Astrocyte (in vitro differentiated cells and primary cell): ENCODE measurements around the gene CDH20. TPM values are rescaled to one million over a fixed set of nuclear protein-coding genes. Genes with fewer than 3 reads are reported as not detected.

Experiments
- DNase-seq: peaks from one replicate; pipeline ENCODE4 v3.0.0-alpha.2; 2010; ENCODE audit warnings: low read depth
- FAIRE-seq: peaks from 2 replicates; lab custom pipeline; 2011; peaks lifted over from hg19 to GRCh38; lab: Jason Lieb, UNC
- H2AFZ ChIP-seq: 2 replicates; pipeline ENCODE4 v1.6.0; 2012; ENCODE audit warnings: low read depth, low read length, inconsistent platforms
- H3K27ac ChIP-seq: 2 replicates; pipeline ENCODE4 v1.5.1; 2011; ENCODE audit warnings: low read depth, low read length, inconsistent platforms
- H3K27me3 ChIP-seq: 2 replicates; pipeline ENCODE4 v1.6.0; 2011; ENCODE audit warnings: low read length, inconsistent platforms; ENCODE audit not compliant: insufficient read depth
- H3K36me3 ChIP-seq: 2 replicates; pipeline ENCODE4 v1.5.1; 2011; ENCODE audit warnings: low read length, inconsistent platforms; ENCODE audit not compliant: insufficient read depth
- H3K4me1 ChIP-seq: 2 replicates; pipeline ENCODE4 v1.5.1; 2011; ENCODE audit warnings: low read length, inconsistent platforms; ENCODE audit not compliant: insufficient read depth
- H3K4me2 ChIP-seq: 2 replicates; pipeline ENCODE4 v1.6.0; 2012; ENCODE audit warnings: low read length, inconsistent platforms
- H3K4me3 ChIP-seq: 2 replicates; pipeline ENCODE4 v1.5.1; 2011; ENCODE audit warnings: low read depth, mild to moderate bottlenecking, low read length, inconsistent platforms; ENCODE audit not compliant: insufficient read depth
- H3K79me2 ChIP-seq: 2 replicates; pipeline ENCODE4 v1.6.0; 2012; ENCODE audit warnings: mild to moderate bottlenecking, low read length, inconsistent platforms; ENCODE audit not compliant: insufficient read depth
- H3K9ac ChIP-seq: 2 replicates; pipeline ENCODE4 v1.6.0; 2012; ENCODE audit warnings: mild to moderate bottlenecking, low read length, inconsistent platforms
- H3K9me3 ChIP-seq: 2 replicates; pipeline ENCODE4 v1.5.1; 2012; ENCODE audit warnings: low read depth, mild to moderate bottlenecking, low read length, inconsistent platforms; ENCODE audit not compliant: insufficient read depth
- H4K20me1 ChIP-seq: 2 replicates; pipeline ENCODE4 v1.6.0; 2012; ENCODE audit warnings: low read length, inconsistent platforms; ENCODE audit not compliant: insufficient read depth
- H3K27ac Mint-ChIP-seq: one replicate; pipeline ENCODE4 v1.8.0; 2021; ENCODE audit warnings: mild to moderate bottlenecking, mixed read lengths; ENCODE audit not compliant: unreplicated experiment
- H3K27me3 Mint-ChIP-seq: one replicate; pipeline ENCODE4 v1.8.0; 2021; ENCODE audit warnings: low read depth, mixed read lengths; ENCODE audit not compliant: unreplicated experiment
- H3K36me3 Mint-ChIP-seq: one replicate; pipeline ENCODE4 v1.8.0; 2021; ENCODE audit warnings: low read depth, mixed read lengths; ENCODE audit not compliant: unreplicated experiment
- H3K4me1 Mint-ChIP-seq: one replicate; pipeline ENCODE4 v1.8.0; 2021; ENCODE audit warnings: low read depth, mixed read lengths; ENCODE audit not compliant: unreplicated experiment
- H3K4me3 Mint-ChIP-seq: one replicate; pipeline ENCODE4 v1.8.0; 2021; ENCODE audit warnings: mild to moderate bottlenecking, moderate library complexity, mixed read lengths; ENCODE audit not compliant: unreplicated experiment
- H3K9me3 Mint-ChIP-seq: one replicate; pipeline ENCODE4 v1.8.0; 2021; ENCODE audit warnings: mild to moderate bottlenecking, mixed read lengths; ENCODE audit not compliant: unreplicated experiment
- CTCF ChIP-seq: IDR thresholded peaks from 2 replicates; pipeline ENCODE4 v1.5.1; 2011; ENCODE audit warnings: low read depth, mild to moderate bottlenecking, inconsistent platforms, low read length, moderate library complexity; ENCODE audit not compliant: insufficient read depth
- EZH2 ChIP-seq: IDR thresholded peaks from 2 replicates; pipeline ENCODE4 v1.6.1; 2012; ENCODE audit warnings: mild to moderate bottlenecking, low read length, inconsistent platforms; ENCODE audit not compliant: insufficient read depth
- total RNA-seq: library from RNA; stranded (reverse); gene quantifications from 2 replicates; pipeline ENCODE4 v1.2.1, GENCODE V29; 2021

The CDH20 gene
- total RNA-seq, 1 donor from 2014 or later, result not detected

- Mint-ChIP-seq H3K4me3 (no peak overlapping the region), H3K9me3 (no peaks in the 10 kb centered on the region), H3K36me3 (no peaks in the 10 kb centered on the region), H3K4me1 (peaks cover 3% of the 10 kb centered on the region), H3K27me3 (peaks cover 5% of the 10 kb centered on the region), H3K27ac (no peak overlapping the region)
- H3K9me3 ChIP-seq, result no peaks in the 10 kb centered on the region
- H2AFZ ChIP-seq, result no peak overlapping the region
- H3K27me3 ChIP-seq, result no peaks in the 10 kb centered on the region
- no peaks in the 10 kb centered on the region for H3K4me1 ChIP-seq
- H3K27ac ChIP-seq, result no peak overlapping the region
- H3K36me3 ChIP-seq, result no peaks in the 10 kb centered on the region
- no peak for TF ChIP-seq CTCF
- no peak for TF ChIP-seq EZH2
- H3K4me2 ChIP-seq, result no peak overlapping the region
- DNase-seq, result no peak
- H3K79me2 ChIP-seq, result no peaks in the 10 kb centered on the region
- H3K4me3 ChIP-seq, result no peak overlapping the region
- H4K20me1 ChIP-seq, result no peaks in the 10 kb centered on the region
- no peak overlapping the region for H3K9ac ChIP-seq
- no peak for FAIRE-seq
Observed at GRCh38 chr18:61360404-61361383, 27.5 kb downstream of the CDH20 start.

GRCh38 chr18:61362511-61362910 is 29.3 kb downstream of the CDH20 start:
- Histone ChIP-seq H4K20me1 (no peaks in the 10 kb centered on the region), H3K4me3 (no peak overlapping the region), H3K4me1 (no peaks in the 10 kb centered on the region), H3K36me3 (no peaks in the 10 kb centered on the region), H3K9me3 (no peaks in the 10 kb centered on the region), H3K27me3 (no peaks in the 10 kb centered on the region), H3K9ac (no peak overlapping the region), H3K4me2 (no peak overlapping the region), H2AFZ (no peak overlapping the region), H3K27ac (no peak overlapping the region), H3K79me2 (no peaks in the 10 kb centered on the region)
- DNase-seq, result no peak
- H3K27me3 Mint-ChIP-seq, result peaks cover 5% of the 10 kb centered on the region
- H3K9me3 Mint-ChIP-seq, result no peaks in the 10 kb centered on the region
- H3K4me1 Mint-ChIP-seq, result peaks cover 3% of the 10 kb centered on the region
- no peak overlapping the region for H3K27ac Mint-ChIP-seq
- TF ChIP-seq EZH2 (no peak), CTCF (no peak)
- no peaks in the 10 kb centered on the region for H3K36me3 Mint-ChIP-seq
- no peak for FAIRE-seq
- H3K4me3 Mint-ChIP-seq, result no peak overlapping the region

GRCh38 chr18:61364953-61365352 is 31.7 kb downstream of the CDH20 start:
- no peak overlapping the region for H3K4me3 Mint-ChIP-seq
- peaks cover 4% of the 10 kb centered on the region for H3K27me3 Mint-ChIP-seq
- Histone ChIP-seq H3K27ac (no peak overlapping the region), H3K27me3 (no peaks in the 10 kb centered on the region), H3K4me2 (no peak overlapping the region), H3K4me3 (no peak overlapping the region), H3K36me3 (no peaks in the 10 kb centered on the region), H3K9ac (no peak overlapping the region), H3K4me1 (no peaks in the 10 kb centered on the region), H4K20me1 (no peaks in the 10 kb centered on the region), H3K79me2 (no peaks in the 10 kb centered on the region), H2AFZ (no peak overlapping the region), H3K9me3 (no peaks in the 10 kb centered on the region)
- no peak for DNase-seq
- no peaks in the 10 kb centered on the region for H3K9me3 Mint-ChIP-seq
- H3K27ac Mint-ChIP-seq, result no peak overlapping the region
- no peaks in the 10 kb centered on the region for H3K4me1 Mint-ChIP-seq
- H3K36me3 Mint-ChIP-seq, result no peaks in the 10 kb centered on the region
- FAIRE-seq, result no peak
- TF ChIP-seq CTCF, result no peak
- no peak for TF ChIP-seq EZH2
